ENCODE measurements around the gene UBE2G2. TPM values are rescaled to one million over a fixed set of nuclear protein-coding genes. Genes with fewer than 3 reads are reported as not detected.

The UBE2G2 gene
- total RNA-seq, 1 experiment from 2014 or later, result 126 TPM

GRCh38 chr21:44838039-44838895 lies 36.6 kb upstream of the UBE2G2 start:
- Histone ChIP-seq H3K4me2 (ENCODE audit: low read depth, low read length, poor library complexity, severe bottlenecking) (no peak overlapping the region), H3K27ac (ENCODE audit: low read length) (no peak overlapping the region)

DNA sequence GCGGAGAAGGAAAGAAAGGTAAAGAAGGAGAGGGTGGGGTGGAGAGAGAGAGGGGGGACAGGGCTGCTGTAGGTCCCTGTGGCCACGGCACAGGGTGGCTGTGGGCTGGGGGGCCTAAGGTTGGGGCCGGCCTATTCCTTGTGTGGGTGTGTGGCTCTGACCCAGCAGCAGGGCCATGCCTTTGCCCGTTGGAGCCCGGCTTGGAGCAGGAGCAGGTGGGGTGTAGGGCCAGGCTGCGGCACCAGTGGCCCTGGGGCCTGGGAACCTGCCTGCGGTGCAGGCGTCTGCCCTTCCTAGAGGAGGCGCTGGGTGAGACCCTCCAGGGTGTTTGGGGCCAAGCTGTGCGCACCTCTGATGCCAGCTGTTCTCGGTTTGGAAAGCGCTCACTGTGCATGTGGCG lies 35.9 kb upstream of the UBE2G2 start:
- Histone ChIP-seq H3K79me2 (ENCODE audit: low read length) (no peaks in the 10 kb centered on the region), H2AFZ (ENCODE audit: low read length) (no peak overlapping the region), H4K20me1 (ENCODE audit: insufficient read depth, low read depth, low read length) (no peaks in the 10 kb centered on the region), H3K4me2 (ENCODE audit: low read depth, low read length, poor library complexity, severe bottlenecking) (no peak overlapping the region), H3K27ac (ENCODE audit: low read length) (no peak overlapping the region), H3K9ac (ENCODE audit: low read length) (no peak overlapping the region), H3K36me3 (ENCODE audit: insufficient read depth, low read length) (no peaks in the 10 kb centered on the region), H3K9me2 (replicated peaks; ENCODE audit: insufficient read depth, low read length) (no peaks in the 10 kb centered on the region), H3K27me3 (ENCODE audit: low read length) (no peaks in the 10 kb centered on the region), H3K4me3 (ENCODE audit: low read length) (no peak overlapping the region), H3K4me1 (ENCODE audit: low read length) (no peaks in the 10 kb centered on the region), H3K9me3 (ENCODE audit: low read length) (no peaks in the 10 kb centered on the region)
- no peak for DNase-seq

More at GRCh38 chr21:44838039-44838895, 36.6 kb upstream of the UBE2G2 start:
- Histone ChIP-seq H3K9me3 (ENCODE audit: low read length) (no peaks in the 10 kb centered on the region), H3K9ac (ENCODE audit: low read length) (no peak overlapping the region), H3K4me1 (ENCODE audit: low read length) (no peaks in the 10 kb centered on the region), H3K36me3 (ENCODE audit: insufficient read depth, low read length) (no peaks in the 10 kb centered on the region), H3K4me3 (ENCODE audit: low read length) (no peak overlapping the region), H4K20me1 (ENCODE audit: insufficient read depth, low read depth, low read length) (no peaks in the 10 kb centered on the region), H2AFZ (ENCODE audit: low read length) (no peak overlapping the region), H3K79me2 (ENCODE audit: low read length) (no peaks in the 10 kb centered on the region), H3K9me2 (replicated peaks; ENCODE audit: insufficient read depth, low read length) (no peaks in the 10 kb centered on the region), H3K27me3 (ENCODE audit: low read length) (no peaks in the 10 kb centered on the region)
- no peak for DNase-seq

DNA sequence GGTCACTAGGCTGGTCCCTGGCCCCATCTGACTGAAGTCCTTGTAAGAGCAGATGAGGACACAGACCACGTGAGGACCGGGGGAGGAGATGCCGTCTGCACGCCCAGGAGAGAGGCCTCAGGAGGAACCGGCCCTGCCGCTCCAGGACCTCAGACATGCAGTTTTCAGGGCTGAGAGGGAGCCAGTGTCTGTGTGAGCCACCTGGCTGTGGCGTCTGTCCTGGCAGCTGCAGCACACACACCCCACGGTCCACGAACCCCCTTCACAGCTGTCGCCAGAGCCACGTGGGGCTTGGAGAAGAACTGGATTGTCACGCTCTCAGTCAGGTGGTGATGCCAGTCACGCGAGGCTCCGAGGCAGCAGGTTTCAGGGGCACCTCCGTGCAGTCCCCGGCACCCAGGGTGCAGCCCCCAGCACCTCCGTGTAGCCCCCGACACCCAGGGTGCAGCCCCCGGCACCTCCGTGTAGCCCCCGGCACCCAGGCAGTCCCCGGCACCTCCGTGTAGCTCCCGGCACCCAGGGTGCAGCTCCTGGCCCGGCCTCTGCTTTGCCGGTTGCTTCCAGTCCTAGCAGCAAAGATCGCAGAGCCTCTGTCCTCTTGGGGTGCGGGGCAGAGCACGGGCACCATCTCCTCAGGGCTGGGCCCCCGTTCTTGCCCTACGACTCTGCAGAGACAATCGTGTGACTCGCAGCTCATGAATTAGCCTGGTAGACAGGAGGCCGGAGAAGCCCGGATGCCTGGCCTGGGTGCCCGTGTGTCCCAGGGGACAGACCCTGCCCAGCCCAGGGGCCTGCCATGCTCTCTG lies 35.2 kb upstream of the UBE2G2 start:
- H3K36me3 ChIP-seq (ENCODE audit: insufficient read depth, low read length), result no peaks in the 10 kb centered on the region
- H4K20me1 ChIP-seq (ENCODE audit: insufficient read depth, low read depth, low read length), result no peaks in the 10 kb centered on the region
- H3K9me2 ChIP-seq (replicated peaks; ENCODE audit: insufficient read depth, low read length), result no peaks in the 10 kb centered on the region
- no peaks in the 10 kb centered on the region for H3K4me1 ChIP-seq (ENCODE audit: low read length)
- H3K4me3 ChIP-seq (ENCODE audit: low read length), result no peak overlapping the region
- no peak overlapping the region for H3K9ac ChIP-seq (ENCODE audit: low read length)
- H3K27me3 ChIP-seq (ENCODE audit: low read length), result no peaks in the 10 kb centered on the region
- no peak overlapping the region for H3K4me2 ChIP-seq (ENCODE audit: low read depth, low read length, poor library complexity, severe bottlenecking)
- no peak overlapping the region for H2AFZ ChIP-seq (ENCODE audit: low read length)
- H3K79me2 ChIP-seq (ENCODE audit: low read length), result no peaks in the 10 kb centered on the region
- H3K27ac ChIP-seq (ENCODE audit: low read length), result no peak overlapping the region
- DNase-seq, result peak; percentile 57
- no peaks in the 10 kb centered on the region for H3K9me3 ChIP-seq (ENCODE audit: low read length)

GRCh38 chr21:44836349-44836665 lies 34.7 kb upstream of the UBE2G2 start:
- Histone ChIP-seq H3K9me2 (replicated peaks; ENCODE audit: insufficient read depth, low read length) (no peaks in the 10 kb centered on the region), H3K27me3 (ENCODE audit: low read length) (no peaks in the 10 kb centered on the region), H4K20me1 (ENCODE audit: insufficient read depth, low read depth, low read length) (no peaks in the 10 kb centered on the region), H3K4me2 (ENCODE audit: low read depth, low read length, poor library complexity, severe bottlenecking) (no peak overlapping the region), H3K9me3 (ENCODE audit: low read length) (no peaks in the 10 kb centered on the region), H3K4me1 (ENCODE audit: low read length) (peaks cover 5% of the 10 kb centered on the region), H3K9ac (ENCODE audit: low read length) (no peak overlapping the region), H3K4me3 (ENCODE audit: low read length) (no peak overlapping the region), H3K36me3 (ENCODE audit: insufficient read depth, low read length) (no peaks in the 10 kb centered on the region), H3K79me2 (ENCODE audit: low read length) (no peaks in the 10 kb centered on the region), H3K27ac (ENCODE audit: low read length) (no peak overlapping the region), H2AFZ (ENCODE audit: low read length) (no peak overlapping the region)
- no peak for DNase-seq

DNA sequence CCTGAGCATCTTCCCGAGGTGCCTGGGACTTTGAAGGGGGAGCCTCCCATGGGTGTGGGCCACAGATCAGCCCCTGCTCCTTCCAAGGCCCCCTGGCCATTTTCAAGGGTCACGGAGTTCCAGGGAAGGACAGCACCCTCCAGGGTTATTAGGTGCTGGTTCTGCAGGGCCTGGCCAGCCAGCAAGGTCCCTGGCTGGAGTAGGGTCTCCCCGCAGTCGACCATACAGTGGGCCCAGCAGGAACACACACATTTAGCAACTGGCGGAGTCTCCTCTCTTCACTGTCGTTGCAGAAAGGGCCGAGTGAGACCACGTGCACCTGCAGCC lies 34.0 kb upstream of the UBE2G2 start:
- H2AFZ ChIP-seq (ENCODE audit: low read length), result no peak overlapping the region
- H3K27me3 ChIP-seq (ENCODE audit: low read length), result no peaks in the 10 kb centered on the region
- no peaks in the 10 kb centered on the region for H3K79me2 ChIP-seq (ENCODE audit: low read length)
- no peaks in the 10 kb centered on the region for H4K20me1 ChIP-seq (ENCODE audit: insufficient read depth, low read depth, low read length)
- no peak overlapping the region for H3K9ac ChIP-seq (ENCODE audit: low read length)
- H3K4me1 ChIP-seq (ENCODE audit: low read length), result peaks cover 9% of the 10 kb centered on the region
- no peak overlapping the region for H3K4me3 ChIP-seq (ENCODE audit: low read length)
- DNase-seq, result no peak
- H3K4me2 ChIP-seq (ENCODE audit: low read depth, low read length, poor library complexity, severe bottlenecking), result no peak overlapping the region
- H3K36me3 ChIP-seq (ENCODE audit: insufficient read depth, low read length), result no peaks in the 10 kb centered on the region
- no peak overlapping the region for H3K27ac ChIP-seq (ENCODE audit: low read length)
- no peaks in the 10 kb centered on the region for H3K9me3 ChIP-seq (ENCODE audit: low read length)
- H3K9me2 ChIP-seq (replicated peaks; ENCODE audit: insufficient read depth, low read length), result no peaks in the 10 kb centered on the region

GRCh38 chr21:44834951-44835646 lies 33.5 kb upstream of the UBE2G2 start:
- Histone ChIP-seq H3K9me3 (ENCODE audit: low read length) (no peaks in the 10 kb centered on the region), H3K27ac (ENCODE audit: low read length) (no peak overlapping the region), H3K4me3 (ENCODE audit: low read length) (no peak overlapping the region), H3K27me3 (ENCODE audit: low read length) (no peaks in the 10 kb centered on the region), H3K9me2 (replicated peaks; ENCODE audit: insufficient read depth, low read length) (no peaks in the 10 kb centered on the region), H3K4me2 (ENCODE audit: low read depth, low read length, poor library complexity, severe bottlenecking) (no peak overlapping the region), H3K4me1 (ENCODE audit: low read length) (peaks cover 9% of the 10 kb centered on the region), H2AFZ (ENCODE audit: low read length) (no peak overlapping the region), H3K9ac (ENCODE audit: low read length) (no peak overlapping the region), H3K79me2 (ENCODE audit: low read length) (no peaks in the 10 kb centered on the region), H3K36me3 (ENCODE audit: insufficient read depth, low read length) (no peaks in the 10 kb centered on the region), H4K20me1 (ENCODE audit: insufficient read depth, low read depth, low read length) (no peaks in the 10 kb centered on the region)
- DNase-seq, result no peak

- no peak overlapping the region for H3K27ac ChIP-seq (ENCODE audit: low read length)
- no peaks in the 10 kb centered on the region for H3K79me2 ChIP-seq (ENCODE audit: low read length)
- H3K4me2 ChIP-seq (ENCODE audit: low read depth, low read length, poor library complexity, severe bottlenecking), result no peak overlapping the region
- H4K20me1 ChIP-seq (ENCODE audit: insufficient read depth, low read depth, low read length), result no peaks in the 10 kb centered on the region
- H3K36me3 ChIP-seq (ENCODE audit: insufficient read depth, low read length), result no peaks in the 10 kb centered on the region
- H3K9me3 ChIP-seq (ENCODE audit: low read length), result no peaks in the 10 kb centered on the region
- no peak for DNase-seq
- H3K9me2 ChIP-seq (replicated peaks; ENCODE audit: insufficient read depth, low read length), result no peaks in the 10 kb centered on the region
- peaks cover 9% of the 10 kb centered on the region for H3K4me1 ChIP-seq (ENCODE audit: low read length)
- H2AFZ ChIP-seq (ENCODE audit: low read length), result no peak overlapping the region
- H3K4me3 ChIP-seq (ENCODE audit: low read length), result no peak overlapping the region
- H3K27me3 ChIP-seq (ENCODE audit: low read length), result no peaks in the 10 kb centered on the region
- H3K9ac ChIP-seq (ENCODE audit: low read length), result no peak overlapping the region
Observed at GRCh38 chr21:44834231-44834950, 32.8 kb upstream of the UBE2G2 start.
